ENCODE data around the gene PGRMC2.

Gene PGRMC2

GRCh38 chr4:128220286-128221235 is 67.1 kb downstream of the PGRMC2 start:
- DNase-seq (ENCODE audit: low read depth): peak; percentile 80
